ENCODE measurements around the gene POLR1A. TPM values are rescaled to one million over a fixed set of nuclear protein-coding genes. Genes with fewer than 3 reads are reported as not detected.

POLR1A gene
- total and polyA plus RNA-seq, 4 experiments from 2014 or later: 0.87 to 25.8 (median 13.5) TPM

DNA sequence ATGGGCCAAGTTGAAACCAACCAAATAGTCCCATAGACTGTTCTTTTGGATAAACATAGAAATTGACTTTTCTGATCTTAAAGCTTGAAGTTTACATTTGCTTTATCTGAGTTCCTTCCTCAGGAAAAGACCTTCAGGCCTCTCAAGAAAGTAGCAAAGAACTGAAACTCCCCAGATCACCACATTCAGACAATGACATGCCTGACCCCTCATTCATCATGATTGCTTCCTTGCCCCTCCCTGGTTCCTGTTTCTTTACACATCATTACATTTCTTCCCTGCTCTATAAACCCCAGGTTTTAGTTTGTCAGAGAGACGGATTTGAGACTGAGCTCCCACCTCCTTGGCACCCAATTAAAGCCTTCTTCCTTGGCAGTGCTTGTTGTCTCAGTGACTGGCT lies 133.3 kb downstream of the POLR1A start:
- Histone ChIP-seq H3K9me3 (ENCODE audit: control insufficient read depth in 1 of 2, low read length in 2 of 2) (no peaks in the 10 kb centered on the region), H3K4me1 (ENCODE audit: insufficient read depth, low read length) (no peaks in the 10 kb centered on the region), H3K36me3 (ENCODE audit: insufficient read depth, low read length) (no peaks in the 10 kb centered on the region), H3K27me3 (ENCODE audit: insufficient read depth, low read length) (no peaks in the 10 kb centered on the region), H3K27ac (ENCODE audit: low read depth, low read length) (no peak overlapping the region), H3K4me3 (ENCODE audit: low read length in 2 of 2) (no peak overlapping the region)
- intact Hi-C loops (cut with micrococcal nuclease): no loop called here
- Mint-ChIP-seq H3K36me3 (no peaks in the 10 kb centered on the region), H3K4me1 (peaks cover 0 to 1% (median 0%) of the 10 kb centered on the region in 4 donors), H3K4me3 (no peak overlapping the region), H3K9me3 (peaks cover 0 to 4% (median under 1%) of the 10 kb centered on the region in 8 donors), H3K27me3 (peaks cover 0 to 2% of the 10 kb centered on the region in 2 donors), H3K27ac (peak overlapping the region in 1 of 7 donors; percentile 20)
- ChIA-PET POLR2A (ENCODE audit: partially characterized antibody) (no interaction called here), CTCF (ENCODE audit: partially characterized antibody) (interaction anchor here (1.5 to 1.6 kb wide), 2 partner anchors 83 to 108 kb away, joined by 3 to 4 read pairs; no protein-coding TSS in a partner anchor)
- DNase-seq: no peak

DNA sequence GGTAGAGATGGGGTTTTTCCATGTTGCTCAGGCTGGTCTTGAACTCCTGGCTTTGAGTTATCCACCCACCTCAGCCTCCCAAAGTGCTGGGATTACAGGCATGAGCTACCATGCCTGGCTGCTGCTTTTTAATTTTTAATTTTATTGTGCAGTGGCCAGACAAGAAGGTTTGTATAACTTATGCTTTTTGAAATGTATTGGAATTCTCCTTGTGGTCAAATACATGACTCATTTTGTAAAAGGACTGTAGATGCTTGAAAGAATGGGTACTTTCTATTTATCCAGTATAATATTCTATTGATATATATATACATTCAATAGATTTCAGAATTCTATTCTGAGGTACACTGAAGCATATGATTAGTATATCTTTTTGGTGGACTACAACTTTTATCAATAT lies 134.3 kb downstream of the POLR1A start:
- Histone ChIP-seq H3K4me1 (ENCODE audit: insufficient read depth, low read length) (no peaks in the 10 kb centered on the region), H3K27ac (ENCODE audit: low read depth, low read length) (no peak overlapping the region), H3K27me3 (ENCODE audit: insufficient read depth, low read length) (no peaks in the 10 kb centered on the region), H3K4me3 (ENCODE audit: low read length in 2 of 2) (no peak overlapping the region), H3K9me3 (ENCODE audit: control insufficient read depth in 1 of 2, low read length in 2 of 2) (no peaks in the 10 kb centered on the region), H3K36me3 (ENCODE audit: insufficient read depth, low read length) (no peaks in the 10 kb centered on the region)
- H3K36me3 Mint-ChIP-seq: no peaks in the 10 kb centered on the region
- peaks cover 0 to 1% (median 0%) of the 10 kb centered on the region in 4 donors for H3K4me1 Mint-ChIP-seq
- intact Hi-C loops (cut with micrococcal nuclease): no loop called here
- POLR2A ChIA-PET (ENCODE audit: partially characterized antibody): no interaction called here
- DNase-seq: no peak
- H3K27ac Mint-ChIP-seq: no peak overlapping the region
- no peak overlapping the region for H3K4me3 Mint-ChIP-seq
- peaks cover 0 to 2% of the 10 kb centered on the region in 2 donors for H3K27me3 Mint-ChIP-seq
- peaks cover 0 to 4% (median under 1%) of the 10 kb centered on the region in 8 donors for H3K9me3 Mint-ChIP-seq
- CTCF ChIA-PET (ENCODE audit: partially characterized antibody): no interaction called here

Other genes with a start within 250 kb of the POLR1A start
- 10 to 100 TPM; 37.1 to 41.7 TPM for gene ST3GAL5, start 216.9 kb downstream of the POLR1A start, total RNA-seq
- gene ST3GAL5, start 216.9 kb downstream of the POLR1A start, polyA plus RNA-seq: 10 to 100 TPM in 1 of 2 donors, 1 to 10 TPM in 1; 8.0 to 13.3 TPM
- 100 to 1,000 TPM; 184 to 185 TPM for gene PTCD3, start 349 bp upstream of the POLR1A start, total RNA-seq
- 10 to 100 TPM; 28.7 to 63.7 TPM for gene PTCD3, start 349 bp upstream of the POLR1A start, polyA plus RNA-seq
- 10 to 100 TPM; 77.2 to 82.7 TPM for gene IMMT, start 89.6 kb upstream of the POLR1A start, total RNA-seq
- gene IMMT, start 89.6 kb upstream of the POLR1A start, polyA plus RNA-seq: 10 to 100 TPM; 49.8 to 78.9 TPM
- gene MRPL35, start 93.6 kb upstream of the POLR1A start, total RNA-seq: 10 to 100 TPM; 24.1 to 26.1 TPM
- gene MRPL35, start 93.6 kb upstream of the POLR1A start, polyA plus RNA-seq: 10 to 100 TPM; 30.9 to 39.6 TPM
- under 1 TPM in 1 of 2 experiments, not detected in 1; 0.15 TPM for gene REEP1, start 231.7 kb upstream of the POLR1A start, total RNA-seq
- not detected for gene REEP1, start 231.7 kb upstream of the POLR1A start, polyA plus RNA-seq

Measured in CD4-positive, alpha-beta memory T cell (primary cell).